ENCODE results near the gene PHEX.

PHEX gene

GRCh38 chrX:22041907-22042530, 9.9 kb downstream of the PHEX start:
- no peak for DNase-seq (ENCODE audit: low read depth)

GRCh38 chrX:22043872-22044271, 11.7 kb downstream of the PHEX start:
- no peak for DNase-seq (ENCODE audit: low read depth)

- DNase-seq (ENCODE audit: low read depth), result no peak
Measured at GRCh38 chrX:22047468-22047867, 15.3 kb downstream of the PHEX start.

- no peak for DNase-seq (ENCODE audit: low read depth)
Measured at GRCh38 chrX:22053481-22053880, 21.4 kb downstream of the PHEX start.

- DNase-seq (ENCODE audit: low read depth), result no peak
Measured at GRCh38 chrX:22056235-22056634, 24.1 kb downstream of the PHEX start.

- DNase-seq (ENCODE audit: low read depth), result no peak
Measured at GRCh38 chrX:22057667-22058066, 25.5 kb downstream of the PHEX start.

GRCh38 chrX:22059775-22060174, 27.6 kb downstream of the PHEX start:
- no peak for DNase-seq (ENCODE audit: low read depth)

- DNase-seq (ENCODE audit: low read depth), result no peak
Measured at GRCh38 chrX:22060415-22061280, 28.5 kb downstream of the PHEX start.

- DNase-seq (ENCODE audit: low read depth), result no peak
Measured at GRCh38 chrX:22063284-22063683, 31.2 kb downstream of the PHEX start.

- DNase-seq (ENCODE audit: low read depth), result no peak
Measured at GRCh38 chrX:22069586-22069985, 37.5 kb downstream of the PHEX start.

- DNase-seq (ENCODE audit: low read depth), result no peak
Measured at GRCh38 chrX:22073928-22074327, 41.8 kb downstream of the PHEX start.

- no peak for DNase-seq (ENCODE audit: low read depth)
Measured at GRCh38 chrX:22078117-22078516, 46.0 kb downstream of the PHEX start.

- DNase-seq (ENCODE audit: low read depth), result peak; percentile 2
Measured at GRCh38 chrX:22081475-22082092, 49.5 kb downstream of the PHEX start.

GRCh38 chrX:22086003-22086402, 53.9 kb downstream of the PHEX start:
- no peak for DNase-seq (ENCODE audit: low read depth)

GRCh38 chrX:22087011-22087557, 55.0 kb downstream of the PHEX start:
- DNase-seq (ENCODE audit: low read depth), result no peak

GRCh38 chrX:22088326-22088725, 56.2 kb downstream of the PHEX start:
- DNase-seq (ENCODE audit: low read depth), result no peak

- no peak for DNase-seq (ENCODE audit: low read depth)
Measured at GRCh38 chrX:22090181-22090580, 58.1 kb downstream of the PHEX start.

- no peak for DNase-seq (ENCODE audit: low read depth)
Measured at GRCh38 chrX:22093550-22093949, 61.4 kb downstream of the PHEX start.

- DNase-seq (ENCODE audit: low read depth), result no peak
Measured at GRCh38 chrX:22095286-22095685, 63.2 kb downstream of the PHEX start.

GRCh38 chrX:22095856-22096255, 63.7 kb downstream of the PHEX start:
- no peak for DNase-seq (ENCODE audit: low read depth)

- no peak for DNase-seq (ENCODE audit: low read depth)
Measured at GRCh38 chrX:22097012-22097694, 65.0 kb downstream of the PHEX start.

GRCh38 chrX:22105231-22105630, 73.1 kb downstream of the PHEX start:
- DNase-seq (ENCODE audit: low read depth), result no peak
